ENCODE data around the gene AKAP13.

DNA sequence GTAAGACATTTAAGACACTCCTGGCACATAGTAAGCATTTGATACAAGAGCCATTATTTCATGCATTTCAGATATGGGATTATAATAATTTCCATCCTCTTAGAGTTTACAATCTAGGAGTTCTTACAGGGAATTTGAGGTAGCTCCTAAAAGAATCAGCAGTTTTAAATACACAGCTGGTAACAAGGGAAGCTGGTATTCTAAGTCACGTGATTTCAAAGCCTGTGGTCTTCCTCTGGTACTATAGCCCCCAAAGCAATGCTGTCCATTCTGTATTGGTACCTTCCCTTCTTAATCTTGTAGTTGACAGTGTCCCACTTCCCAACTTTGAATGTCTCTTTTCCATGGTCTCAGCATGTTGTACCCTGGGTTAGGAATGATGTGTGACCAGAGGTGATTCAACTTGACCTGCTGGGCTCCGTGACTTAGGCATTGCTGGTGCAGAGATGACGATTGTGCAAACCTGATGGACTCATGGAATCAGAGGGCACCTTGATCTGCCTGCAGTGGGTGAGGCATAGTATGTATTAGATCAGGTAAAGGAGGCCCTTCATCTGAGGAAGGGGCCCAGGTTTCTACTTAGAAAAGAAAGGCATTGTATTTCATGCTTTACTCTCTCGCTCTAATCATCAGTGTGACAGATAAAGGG lies 122.9 kb downstream of the AKAP13 start:
- TF ChIP-seq, protein P1, sequence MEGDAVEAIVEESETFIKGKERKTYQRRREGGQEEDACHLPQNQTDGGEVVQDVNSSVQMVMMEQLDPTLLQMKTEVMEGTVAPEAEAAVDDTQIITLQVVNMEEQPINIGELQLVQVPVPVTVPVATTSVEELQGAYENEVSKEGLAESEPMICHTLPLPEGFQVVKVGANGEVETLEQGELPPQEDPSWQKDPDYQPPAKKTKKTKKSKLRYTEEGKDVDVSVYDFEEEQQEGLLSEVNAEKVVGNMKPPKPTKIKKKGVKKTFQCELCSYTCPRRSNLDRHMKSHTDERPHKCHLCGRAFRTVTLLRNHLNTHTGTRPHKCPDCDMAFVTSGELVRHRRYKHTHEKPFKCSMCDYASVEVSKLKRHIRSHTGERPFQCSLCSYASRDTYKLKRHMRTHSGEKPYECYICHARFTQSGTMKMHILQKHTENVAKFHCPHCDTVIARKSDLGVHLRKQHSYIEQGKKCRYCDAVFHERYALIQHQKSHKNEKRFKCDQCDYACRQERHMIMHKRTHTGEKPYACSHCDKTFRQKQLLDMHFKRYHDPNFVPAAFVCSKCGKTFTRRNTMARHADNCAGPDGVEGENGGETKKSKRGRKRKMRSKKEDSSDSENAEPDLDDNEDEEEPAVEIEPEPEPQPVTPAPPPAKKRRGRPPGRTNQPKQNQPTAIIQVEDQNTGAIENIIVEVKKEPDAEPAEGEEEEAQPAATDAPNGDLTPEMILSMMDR (IDR thresholded peaks at IDR 0.05), result no peak
- TF ChIP-seq JUNB (IDR thresholded peaks at IDR 0.05) (no peak), POLR2A (IDR thresholded peaks at IDR 0.05; ENCODE audit: low read length) (no peak), PBX3 (IDR thresholded peaks at IDR 0.05) (no peak)
